Fibroblast of pulmonary artery (primary cell): ENCODE results near the gene SERPINI1.
A peak's percentile ranks its signal among the peaks of the same experiment; 100 is the strongest.

Experiments
- DNase-seq: peaks from one replicate; pipeline ENCODE4 v3.0.0-alpha.2; 2010; ENCODE audit warnings: low read depth
- H3K4me3 ChIP-seq: replicated peaks from 2 replicates; pipeline ENCODE4 v1.5.1; 2011; ENCODE audit warnings: low read depth, mild to moderate bottlenecking, control low read depth, low read length, moderate library complexity
- CTCF ChIP-seq: IDR thresholded peaks from 2 replicates; pipeline ENCODE4 v1.5.1; 2011; ENCODE audit warnings: mild to moderate bottlenecking, control low read depth, low read length, inconsistent platforms; ENCODE audit errors: missing control alignments

The SERPINI1 gene

GRCh38 chr3:167723025-167723512 is 12.5 kb upstream of the SERPINI1 start:
- no peak for DNase-seq

GRCh38 chr3:167723872-167724271 is 11.6 kb upstream of the SERPINI1 start:
- no peak for TF ChIP-seq CTCF
- no peak overlapping the region for H3K4me3 ChIP-seq
- DNase-seq: no peak

More at GRCh38 chr3:167723025-167723512, 12.5 kb upstream of the SERPINI1 start:
- no peak overlapping the region for H3K4me3 ChIP-seq
- TF ChIP-seq CTCF: no peak

GRCh38 chr3:167728176-167728575 is 7.3 kb upstream of the SERPINI1 start:
- no peak for TF ChIP-seq CTCF
- H3K4me3 ChIP-seq: no peak overlapping the region
- peak; percentile 76 for DNase-seq

GRCh38 chr3:167728632-167729323 is 6.7 kb upstream of the SERPINI1 start:
- no peak for TF ChIP-seq CTCF
- no peak overlapping the region for H3K4me3 ChIP-seq
- DNase-seq: no peak

GRCh38 chr3:167729591-167729990 is 5.9 kb upstream of the SERPINI1 start:
- peak; percentile 13 for DNase-seq
- TF ChIP-seq CTCF: no peak
- no peak overlapping the region for H3K4me3 ChIP-seq

GRCh38 chr3:167731393-167731792 is 4.1 kb upstream of the SERPINI1 start:
- DNase-seq: no peak
- H3K4me3 ChIP-seq: no peak overlapping the region
- no peak for TF ChIP-seq CTCF
